GM23338 (cell line): Measurements from ENCODE around the gene ATF7IP. TPM values are rescaled to one million over a fixed set of nuclear protein-coding genes. Genes with fewer than 3 reads are reported as not detected.

ENCODE experiments used
- EZH2phosphoT487 ChIP-seq: fragments of 200-600 bp; sonication (generic); IDR thresholded peaks from one replicate; pipeline ENCODE4 v1.8.1; 2018; ENCODE audit warnings: antibody characterized with exemption; ENCODE audit not compliant: unreplicated experiment
- JUNB ChIP-seq: IDR thresholded peaks from one replicate; pipeline ENCODE4 v1.6.1; 2016; ENCODE audit warnings: antibody characterized with exemption; ENCODE audit not compliant: unreplicated experiment
- NANOG ChIP-seq: IDR thresholded peaks from 2 replicates; pipeline ENCODE4 v1.6.1; 2016; ENCODE audit warnings: antibody characterized with exemption, borderline replicate concordance
- REST ChIP-seq: IDR thresholded peaks from one replicate; pipeline ENCODE4 v1.6.1; 2018; ENCODE audit warnings: antibody characterized with exemption; ENCODE audit not compliant: unreplicated experiment
- STAT1 ChIP-seq: IDR thresholded peaks from one replicate; pipeline ENCODE4 v1.6.1; 2016; ENCODE audit warnings: antibody characterized with exemption; ENCODE audit not compliant: unreplicated experiment
- ZNF331 ChIP-seq: fragments of 250-450 bp; sonication (Bioruptor Pico); IDR thresholded peaks from 2 replicates; pipeline ENCODE4 v1.5.0; 2020; ENCODE audit warnings: low read depth, mild to moderate bottlenecking, moderate library complexity
- polyA plus RNA-seq: library from polyadenylated mRNA; unstranded; fragments of >200 nt; fragmentation: Nextera tagmentation; extraction: Ambion mirVana; gene quantifications from 2 replicates; pipeline ENCODE4 v1.2.1, GENCODE V29; 2016
- total RNA-seq: library from RNA; depleted of rRNA; stranded (reverse); fragments of >200 nt; shearing (Covaris generic); gene quantifications from 2 replicates; pipeline ENCODE4 v1.2.3, GENCODE V29; 2014
- TF ChIP-seq, protein P1 (sequence below): fragments of 250-450 bp; sonication (Bioruptor Pico); IDR thresholded peaks from 2 replicates; pipeline ENCODE4 v1.5.0; 2020; ENCODE audit warnings: mild to moderate bottlenecking, moderate library complexity

ATF7IP gene
- total and polyA plus RNA-seq, 2 experiments from 2014 or later: 76.4 to 118 TPM

- TF ChIP-seq, protein P1, sequence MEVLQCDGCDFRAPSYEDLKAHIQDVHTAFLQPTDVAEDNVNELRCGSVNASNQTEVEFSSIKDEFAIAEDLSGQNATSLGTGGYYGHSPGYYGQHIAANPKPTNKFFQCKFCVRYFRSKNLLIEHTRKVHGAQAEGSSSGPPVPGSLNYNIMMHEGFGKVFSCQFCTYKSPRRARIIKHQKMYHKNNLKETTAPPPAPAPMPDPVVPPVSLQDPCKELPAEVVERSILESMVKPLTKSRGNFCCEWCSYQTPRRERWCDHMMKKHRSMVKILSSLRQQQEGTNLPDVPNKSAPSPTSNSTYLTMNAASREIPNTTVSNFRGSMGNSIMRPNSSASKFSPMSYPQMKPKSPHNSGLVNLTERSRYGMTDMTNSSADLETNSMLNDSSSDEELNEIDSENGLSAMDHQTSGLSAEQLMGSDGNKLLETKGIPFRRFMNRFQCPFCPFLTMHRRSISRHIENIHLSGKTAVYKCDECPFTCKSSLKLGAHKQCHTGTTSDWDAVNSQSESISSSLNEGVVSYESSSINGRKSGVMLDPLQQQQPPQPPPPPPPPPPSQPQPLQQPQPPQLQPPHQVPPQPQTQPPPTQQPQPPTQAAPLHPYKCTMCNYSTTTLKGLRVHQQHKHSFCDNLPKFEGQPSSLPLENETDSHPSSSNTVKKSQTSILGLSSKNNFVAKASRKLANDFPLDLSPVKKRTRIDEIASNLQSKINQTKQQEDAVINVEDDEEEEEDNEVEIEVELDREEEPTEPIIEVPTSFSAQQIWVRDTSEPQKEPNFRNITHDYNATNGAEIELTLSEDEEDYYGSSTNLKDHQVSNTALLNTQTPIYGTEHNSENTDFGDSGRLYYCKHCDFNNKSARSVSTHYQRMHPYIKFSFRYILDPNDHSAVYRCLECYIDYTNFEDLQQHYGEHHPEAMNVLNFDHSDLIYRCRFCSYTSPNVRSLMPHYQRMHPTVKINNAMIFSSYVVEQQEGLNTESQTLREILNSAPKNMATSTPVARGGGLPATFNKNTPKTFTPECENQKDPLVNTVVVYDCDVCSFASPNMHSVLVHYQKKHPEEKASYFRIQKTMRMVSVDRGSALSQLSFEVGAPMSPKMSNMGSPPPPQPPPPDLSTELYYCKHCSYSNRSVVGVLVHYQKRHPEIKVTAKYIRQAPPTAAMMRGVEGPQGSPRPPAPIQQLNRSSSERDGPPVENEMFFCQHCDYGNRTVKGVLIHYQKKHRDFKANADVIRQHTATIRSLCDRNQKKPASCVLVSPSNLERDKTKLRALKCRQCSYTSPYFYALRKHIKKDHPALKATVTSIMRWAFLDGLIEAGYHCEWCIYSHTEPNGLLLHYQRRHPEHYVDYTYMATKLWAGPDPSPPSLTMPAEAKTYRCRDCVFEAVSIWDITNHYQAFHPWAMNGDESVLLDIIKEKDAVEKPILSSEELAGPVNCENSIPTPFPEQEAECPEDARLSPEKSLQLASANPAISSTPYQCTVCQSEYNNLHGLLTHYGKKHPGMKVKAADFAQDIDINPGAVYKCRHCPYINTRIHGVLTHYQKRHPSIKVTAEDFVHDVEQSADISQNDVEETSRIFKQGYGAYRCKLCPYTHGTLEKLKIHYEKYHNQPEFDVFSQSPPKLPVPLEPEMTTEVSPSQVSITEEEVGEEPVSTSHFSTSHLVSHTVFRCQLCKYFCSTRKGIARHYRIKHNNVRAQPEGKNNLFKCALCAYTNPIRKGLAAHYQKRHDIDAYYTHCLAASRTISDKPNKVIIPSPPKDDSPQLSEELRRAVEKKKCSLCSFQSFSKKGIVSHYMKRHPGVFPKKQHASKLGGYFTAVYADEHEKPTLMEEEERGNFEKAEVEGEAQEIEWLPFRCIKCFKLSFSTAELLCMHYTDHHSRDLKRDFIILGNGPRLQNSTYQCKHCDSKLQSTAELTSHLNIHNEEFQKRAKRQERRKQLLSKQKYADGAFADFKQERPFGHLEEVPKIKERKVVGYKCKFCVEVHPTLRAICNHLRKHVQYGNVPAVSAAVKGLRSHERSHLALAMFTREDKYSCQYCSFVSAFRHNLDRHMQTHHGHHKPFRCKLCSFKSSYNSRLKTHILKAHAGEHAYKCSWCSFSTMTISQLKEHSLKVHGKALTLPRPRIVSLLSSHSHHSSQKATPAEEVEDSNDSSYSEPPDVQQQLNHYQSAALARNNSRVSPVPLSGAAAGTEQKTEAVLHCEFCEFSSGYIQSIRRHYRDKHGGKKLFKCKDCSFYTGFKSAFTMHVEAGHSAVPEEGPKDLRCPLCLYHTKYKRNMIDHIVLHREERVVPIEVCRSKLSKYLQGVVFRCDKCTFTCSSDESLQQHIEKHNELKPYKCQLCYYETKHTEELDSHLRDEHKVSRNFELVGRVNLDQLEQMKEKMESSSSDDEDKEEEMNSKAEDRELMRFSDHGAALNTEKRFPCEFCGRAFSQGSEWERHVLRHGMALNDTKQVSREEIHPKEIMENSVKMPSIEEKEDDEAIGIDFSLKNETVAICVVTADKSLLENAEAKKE (CRISPR knock-in tag): no peak
- no peak for TF ChIP-seq REST
- TF ChIP-seq NANOG: no peak
- TF ChIP-seq STAT1: no peak
- no peak for TF ChIP-seq EZH2phosphoT487
- no peak for TF ChIP-seq JUNB
- TF ChIP-seq ZNF331 (CRISPR knock-in tag): no peak
Observed at GRCh38 chr12:14473707-14474287, 108.3 kb downstream of the ATF7IP start (continued).
